CD4-positive, alpha-beta T cell (primary cell): ENCODE data around the gene RGL1. TPM values are rescaled to one million over a fixed set of nuclear protein-coding genes. Genes with fewer than 3 reads are reported as not detected.

ENCODE experiments used
- ATAC-seq: fragments of 200-7000 bp; cut with Tn5 transposase; one replicate; pipeline ENCODE4 v1.10.0; 2022; ENCODE audit warnings: mild to moderate bottlenecking; ENCODE audit not compliant: poor library complexity
- CTCF ChIA-PET: fragments of 350-600 bp; sonication (Branson Sonifier 250); formaldehyde crosslinking; loops from one replicate; lab custom pipeline; 2021; ENCODE audit warnings: antibody characterized with exemption, inconsistent platforms; lab: Charles Lee
- POLR2A ChIA-PET: fragments of 350-600 bp; sonication (Branson Sonifier 250); formaldehyde crosslinking; loops from one replicate; lab custom pipeline; 2021; ENCODE audit warnings: antibody characterized with exemption, inconsistent platforms; lab: Charles Lee
- DNase-seq, 14 experiments: peaks; one replicate each; pipeline ENCODE4 v3.0.0-alpha.2; 2013 to 2020; ENCODE audit warnings: mixed read lengths in 2 of 14
- H3K27ac ChIP-seq, 2 donors: one replicate each; pipeline versions ENCODE4 v1.5.1 to v1.7.0; 2013; ENCODE audit warnings: low read length in 2 of 2, low read depth in 1 of 2, mild to moderate bottlenecking in 1 of 2
- H3K27me3 ChIP-seq, 2 experiments: 1 replicate in 1 of 2; 2 replicates in 1 of 2; pipeline versions ENCODE4 v1.6.1 to v1.7.0; 2013; ENCODE audit warnings: low read length in 2 of 2, control low read depth in 1 of 2, mild to moderate bottlenecking in 1 of 2, moderate library complexity in 1 of 2; ENCODE audit not compliant: insufficient read depth in 2 of 2, control insufficient read depth in 1 of 2
- H3K36me3 ChIP-seq: one replicate; pipeline ENCODE4 v1.6.1; 2013; ENCODE audit warnings: low read length, control low read depth; ENCODE audit not compliant: insufficient read depth
- H3K4me1 ChIP-seq: one replicate; pipeline ENCODE4 v1.6.1; 2013; ENCODE audit warnings: low read length, control low read depth; ENCODE audit not compliant: insufficient read depth
- H3K4me3 ChIP-seq: one replicate; pipeline ENCODE4 v1.5.1; 2013; ENCODE audit warnings: mild to moderate bottlenecking, low read length, moderate library complexity
- H3K9me3 ChIP-seq, 2 experiments: 1 replicate in 1 of 2; 2 replicates in 1 of 2; pipeline versions ENCODE4 v1.6.1 to v1.7.0; 2013; ENCODE audit warnings: low read length in 2 of 2, mild to moderate bottlenecking in 2 of 2, control low read depth in 1 of 2, moderate library complexity in 1 of 2; ENCODE audit not compliant: control insufficient read depth in 1 of 2, insufficient read depth in 1 of 2
- H3K27ac Mint-ChIP-seq: one replicate; pipeline ENCODE4 v1.8.0; 2020; ENCODE audit warnings: mixed read lengths
- H3K27me3 Mint-ChIP-seq: one replicate; pipeline ENCODE4 v1.8.0; 2021; ENCODE audit warnings: mixed read lengths
- H3K36me3 Mint-ChIP-seq: one replicate; pipeline ENCODE4 v1.8.0; 2021; ENCODE audit warnings: low read depth, mixed read lengths
- H3K4me1 Mint-ChIP-seq: one replicate; pipeline ENCODE4 v1.8.0; 2021; ENCODE audit warnings: low read depth, mixed read lengths
- H3K4me3 Mint-ChIP-seq: one replicate; pipeline ENCODE4 v1.8.0; 2020; ENCODE audit warnings: mild to moderate bottlenecking, mixed read lengths
- H3K9me3 Mint-ChIP-seq: one replicate; pipeline ENCODE4 v1.8.0; 2020; ENCODE audit warnings: mixed read lengths
- CTCF ChIP-seq: fragments of 200-600 bp; IDR thresholded peaks from one replicate; pipeline ENCODE4 v1.8.0; 2022; ENCODE audit warnings: antibody characterized with exemption, mild to moderate bottlenecking
- intact Hi-C, 2 experiments: fragments of 100-400 bp; cut with DNase I in 1 of 2; cut with micrococcal nuclease in 1 of 2; formaldehyde crosslinking; loops; one replicate each; pipeline versions ENCODE4 v1.15.1 to v1.9.0; 2023 to 2025; cut with DNase I, micrococcal nuclease
- total RNA-seq, 174 experiments: library from RNA in 2 of 174; stranded (reverse) in 2 of 174; gene quantifications; one replicate each; pipeline ENCODE4 v1.2.3 and lab custom pipeline; 2021 to 2026

The RGL1 gene
- total RNA-seq, 2 experiments from 2014 or later = 1.2 to 1.8 TPM

DNA sequence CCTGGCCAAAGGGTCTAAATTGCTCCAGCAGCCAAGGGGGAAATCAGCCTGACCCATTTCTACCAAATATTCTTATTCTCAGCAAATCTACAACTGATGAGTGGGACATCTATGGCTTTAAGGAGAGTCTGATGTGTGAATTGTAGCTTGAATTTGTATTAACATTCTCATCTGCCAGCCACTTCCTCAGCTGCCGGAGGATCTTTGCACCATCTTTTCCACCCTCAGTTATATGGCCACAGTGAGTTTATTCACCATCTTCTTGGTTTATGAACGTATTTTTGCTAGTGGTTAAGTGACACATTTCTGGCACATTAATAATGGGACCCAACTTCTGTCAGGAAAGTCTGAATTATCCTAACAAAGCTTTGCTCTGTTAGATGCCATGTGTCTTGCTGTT is 163.0 kb downstream of the RGL1 start:
- peak in 1 of 14 experiments; percentile 40 for DNase-seq
- H3K9me3 Mint-ChIP-seq = no peaks in the 10 kb centered on the region
- Histone ChIP-seq H3K4me3 (no peak overlapping the region), H3K27ac (no peak overlapping the region), H3K27me3 (no peaks in the 10 kb centered on the region), H3K9me3 (no peaks in the 10 kb centered on the region), H3K4me1 (no peaks in the 10 kb centered on the region), H3K36me3 (no peaks in the 10 kb centered on the region)
- H3K36me3 Mint-ChIP-seq = no peaks in the 10 kb centered on the region
- H3K4me3 Mint-ChIP-seq = no peak overlapping the region
- intact Hi-C loops = no loop called here
- ChIA-PET POLR2A (no interaction called here), CTCF (no interaction called here)
- ATAC-seq = no peak
- peaks cover 7% of the 10 kb centered on the region for H3K27me3 Mint-ChIP-seq
- no peak overlapping the region for H3K27ac Mint-ChIP-seq
- no peak for TF ChIP-seq CTCF
- H3K4me1 Mint-ChIP-seq = no peaks in the 10 kb centered on the region

DNA sequence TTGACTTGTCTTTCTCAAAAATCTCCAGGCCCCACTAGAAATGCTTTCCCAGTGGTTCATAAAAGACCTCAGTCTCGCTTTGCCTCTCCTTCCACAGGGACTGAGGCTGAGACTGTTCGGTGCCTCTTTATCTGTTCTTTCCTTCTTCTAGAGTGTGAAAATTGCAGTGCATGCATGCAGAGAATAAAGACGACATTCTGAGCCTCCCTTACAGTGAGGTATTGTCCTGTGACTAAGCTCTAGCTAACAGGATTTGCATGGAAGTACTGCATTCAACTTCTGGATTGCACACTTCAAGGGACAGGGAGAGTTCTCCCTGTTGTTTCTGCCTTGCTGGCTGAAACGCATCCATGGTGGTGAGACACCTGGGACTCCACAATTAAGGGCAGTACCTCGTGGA is 163.5 kb downstream of the RGL1 start:
- H3K27me3 Mint-ChIP-seq = peaks cover 7% of the 10 kb centered on the region
- CTCF ChIA-PET = no interaction called here
- H3K36me3 Mint-ChIP-seq = no peaks in the 10 kb centered on the region
- H3K27ac ChIP-seq = no peak overlapping the region
- H3K4me3 Mint-ChIP-seq = no peak overlapping the region
- POLR2A ChIA-PET = no interaction called here
- no peak for TF ChIP-seq CTCF
- intact Hi-C loops = no loop called here
- H3K36me3 ChIP-seq = no peaks in the 10 kb centered on the region
- H3K4me1 ChIP-seq = no peaks in the 10 kb centered on the region
- no peak overlapping the region for H3K4me3 ChIP-seq
- no peaks in the 10 kb centered on the region for H3K4me1 Mint-ChIP-seq
- H3K27me3 ChIP-seq = no peaks in the 10 kb centered on the region
- H3K9me3 Mint-ChIP-seq = no peaks in the 10 kb centered on the region
- no peak overlapping the region for H3K27ac Mint-ChIP-seq
- no peak for ATAC-seq
- no peaks in the 10 kb centered on the region for H3K9me3 ChIP-seq
- DNase-seq = no peak

DNA sequence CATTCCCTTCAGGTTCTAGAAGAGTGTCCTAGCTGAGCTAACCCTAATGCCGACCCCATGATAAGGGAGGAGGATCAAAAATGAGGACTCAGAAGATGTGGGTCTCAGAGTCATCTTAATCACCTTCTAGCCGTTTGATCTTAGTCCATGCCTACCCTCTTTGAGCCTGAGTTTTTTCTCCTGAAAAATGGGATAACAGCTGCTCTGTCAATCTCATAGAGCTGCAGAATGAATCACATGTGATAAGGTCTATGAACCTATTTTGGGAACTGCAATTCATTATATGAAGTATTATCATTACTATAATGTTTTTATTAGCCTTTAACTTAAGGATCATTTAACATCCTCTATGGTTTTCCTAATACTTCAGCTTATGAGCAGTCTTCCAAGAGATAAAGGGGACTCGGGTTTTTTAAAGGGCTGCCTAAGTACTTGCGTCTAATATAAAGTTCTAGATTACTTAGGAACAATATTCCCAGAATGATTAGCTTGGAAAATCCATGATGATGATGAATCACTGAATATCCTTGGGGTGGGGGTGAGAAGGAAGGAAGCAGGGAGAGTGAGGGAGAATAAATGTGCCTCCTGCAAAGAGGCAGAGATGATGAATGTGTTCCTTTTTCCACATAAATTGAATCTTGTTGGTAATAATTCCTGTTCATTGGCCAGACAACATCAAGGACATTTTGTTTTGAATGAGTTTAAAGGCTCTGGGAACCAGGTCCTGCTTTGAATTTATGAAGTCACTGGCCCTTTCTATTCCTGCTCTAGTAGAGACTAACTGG is 165.8 kb downstream of the RGL1 start:
- CTCF ChIA-PET = interaction anchor here (1.0 kb wide), 1 partner anchor 55 kb away, joined by 3 read pairs; no protein-coding TSS in a partner anchor
- Histone ChIP-seq H3K9me3 (no peaks in the 10 kb centered on the region), H3K27ac (no peak overlapping the region), H3K4me1 (no peaks in the 10 kb centered on the region), H3K27me3 (no peaks in the 10 kb centered on the region), H3K36me3 (no peaks in the 10 kb centered on the region), H3K4me3 (no peak overlapping the region)
- Mint-ChIP-seq H3K27ac (no peak overlapping the region), H3K9me3 (no peaks in the 10 kb centered on the region), H3K27me3 (peaks cover under 1% of the 10 kb centered on the region), H3K4me3 (no peak overlapping the region), H3K4me1 (no peaks in the 10 kb centered on the region), H3K36me3 (no peaks in the 10 kb centered on the region)
- intact Hi-C loops = no loop called here
- ATAC-seq (no peak), DNase-seq (no peak)
- TF ChIP-seq CTCF = no peak
- POLR2A ChIA-PET = no interaction called here
